Type B pancreatic cell (in vitro differentiated cells): ENCODE measurements around the gene RGMB. TPM values are rescaled to one million over a fixed set of nuclear protein-coding genes. Genes with fewer than 3 reads are reported as not detected.

Experiments
- DNase-seq: peaks from one replicate; pipeline ENCODE4 v3.0.0; 2021; ENCODE audit warnings: mixed read lengths; ENCODE audit not compliant: unreplicated experiment; ENCODE audit errors: extremely low spot score
- H3K27ac Mint-ChIP-seq: 2 replicates; pipeline ENCODE4 v1.8.0; 2021; ENCODE audit warnings: mild to moderate bottlenecking, mixed read lengths
- H3K27me3 Mint-ChIP-seq: 2 replicates; pipeline ENCODE4 v1.8.0; 2021; ENCODE audit warnings: mixed read lengths
- H3K36me3 Mint-ChIP-seq: 2 replicates; pipeline ENCODE4 v1.8.0; 2021; ENCODE audit warnings: mixed read lengths
- H3K4me1 Mint-ChIP-seq: one replicate; pipeline ENCODE4 v1.8.0; 2021; ENCODE audit warnings: mixed read lengths; ENCODE audit not compliant: unreplicated experiment
- H3K4me3 Mint-ChIP-seq: 2 replicates; pipeline ENCODE4 v1.8.0; 2021; ENCODE audit warnings: mild to moderate bottlenecking, mixed read lengths
- H3K9me3 Mint-ChIP-seq: 2 replicates; pipeline ENCODE4 v1.8.0; 2021; ENCODE audit warnings: mixed read lengths
- CTCF ChIP-seq: fragments of 200-600 bp; sonication (generic); conservative IDR thresholded peaks from 2 replicates; pipeline ENCODE4 v1.5.0; 2021; ENCODE audit warnings: antibody characterized with exemption, mild to moderate bottlenecking
- total RNA-seq: library from RNA; stranded (reverse); gene quantifications from 2 replicates; pipeline ENCODE4 v1.2.1, GENCODE V29; 2021; ENCODE audit warnings: low replicate concordance

Gene RGMB
- total RNA-seq, 1 donor from 2014 or later = 36.5 TPM

- Mint-ChIP-seq H3K4me1 (peaks cover 49% of the 10 kb centered on the region), H3K27ac (peak overlapping the region; percentile 11), H3K27me3 (no peaks in the 10 kb centered on the region), H3K36me3 (peaks cover 27% of the 10 kb centered on the region), H3K9me3 (no peaks in the 10 kb centered on the region), H3K4me3 (no peak overlapping the region)
- DNase-seq = no peak
- TF ChIP-seq CTCF = no peak
Observed at GRCh38 chr5:98784411-98784810, 10.9 kb downstream of the RGMB start.

DNA sequence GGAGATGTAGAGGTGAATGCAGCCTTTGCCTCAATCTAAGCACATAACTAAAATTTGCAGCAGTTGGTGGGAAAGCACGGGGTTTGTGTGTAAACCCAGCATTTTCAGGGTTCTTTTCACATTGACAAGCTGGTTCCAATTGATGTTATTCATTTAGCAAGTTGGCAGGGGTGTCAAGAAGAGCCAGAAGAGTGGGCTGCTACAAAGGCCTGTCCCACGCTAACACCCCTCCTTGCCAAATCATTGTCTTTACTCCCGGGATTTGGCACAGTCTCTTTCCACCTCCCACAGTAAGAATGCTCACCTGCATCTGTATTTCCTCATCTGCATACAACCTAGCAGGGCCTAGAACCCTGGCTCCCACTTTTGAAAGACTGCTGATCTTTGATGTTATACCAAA lies 11.8 kb downstream of the RGMB start:
- H3K36me3 Mint-ChIP-seq = peaks cover 24% of the 10 kb centered on the region
- no peaks in the 10 kb centered on the region for H3K9me3 Mint-ChIP-seq
- H3K27me3 Mint-ChIP-seq = no peaks in the 10 kb centered on the region
- H3K27ac Mint-ChIP-seq = peak overlapping the region; percentile 11
- TF ChIP-seq CTCF = no peak
- no peak for DNase-seq
- peaks cover 48% of the 10 kb centered on the region for H3K4me1 Mint-ChIP-seq
- H3K4me3 Mint-ChIP-seq = no peak overlapping the region

DNA sequence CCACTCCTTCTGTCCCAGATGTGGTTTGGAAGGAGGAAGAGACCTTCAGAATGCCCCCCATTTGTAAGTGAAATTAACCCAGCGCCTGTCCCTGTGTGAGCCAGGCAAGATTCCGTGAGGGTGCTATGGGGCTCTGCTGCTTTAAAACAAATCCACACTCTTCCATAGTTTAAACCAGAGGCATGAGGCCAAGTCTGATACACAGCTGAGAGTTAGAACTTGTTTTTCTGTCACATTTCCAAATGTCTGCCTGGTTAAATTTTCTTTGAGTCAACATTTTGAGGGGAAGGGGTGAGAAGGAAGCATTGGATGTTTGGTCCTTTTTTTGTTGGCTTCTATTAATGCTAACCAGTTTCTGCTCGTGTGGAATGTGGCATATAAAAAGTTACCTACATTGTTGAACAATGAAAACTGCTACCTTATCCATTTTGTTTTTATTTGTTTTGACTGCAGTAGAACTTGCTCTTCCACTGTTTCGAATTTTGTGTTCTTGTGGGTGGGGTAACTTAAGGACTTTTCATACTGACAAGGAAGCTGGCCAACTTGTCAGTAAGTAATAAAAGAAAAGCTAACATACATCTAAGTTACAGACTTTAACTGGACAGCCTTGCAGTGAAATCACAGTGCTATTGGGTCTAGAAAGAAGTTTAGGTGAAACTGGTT lies 12.9 kb downstream of the RGMB start:
- no peak for DNase-seq
- H3K4me3 Mint-ChIP-seq = peak overlapping the region; percentile 70
- H3K36me3 Mint-ChIP-seq = peaks cover 27% of the 10 kb centered on the region
- H3K4me1 Mint-ChIP-seq = peaks cover 48% of the 10 kb centered on the region
- H3K27me3 Mint-ChIP-seq = no peaks in the 10 kb centered on the region
- H3K9me3 Mint-ChIP-seq = no peaks in the 10 kb centered on the region
- TF ChIP-seq CTCF = no peak
- peak overlapping the region; percentile 87 for H3K27ac Mint-ChIP-seq

- H3K4me1 Mint-ChIP-seq = peaks cover 48% of the 10 kb centered on the region
- H3K27ac Mint-ChIP-seq = peak overlapping the region; percentile 87
- H3K27me3 Mint-ChIP-seq = no peaks in the 10 kb centered on the region
- DNase-seq = no peak
- H3K36me3 Mint-ChIP-seq = peaks cover 19% of the 10 kb centered on the region
- no peak for TF ChIP-seq CTCF
- H3K4me3 Mint-ChIP-seq = no peak overlapping the region
- H3K9me3 Mint-ChIP-seq = no peaks in the 10 kb centered on the region
Observed at GRCh38 chr5:98787131-98787719, 13.8 kb downstream of the RGMB start.

GRCh38 chr5:98789029-98789428 lies 15.6 kb downstream of the RGMB start:
- Mint-ChIP-seq H3K9me3 (no peaks in the 10 kb centered on the region), H3K36me3 (peaks cover 16% of the 10 kb centered on the region), H3K27ac (no peak overlapping the region), H3K4me3 (no peak overlapping the region), H3K4me1 (peaks cover 39% of the 10 kb centered on the region), H3K27me3 (no peaks in the 10 kb centered on the region)
- no peak for TF ChIP-seq CTCF
- DNase-seq = no peak
